DLD1 (cell line): ENCODE results near the gene KCNC3.

Source experiments
- in situ Hi-C: cut with HindIII; loops from 2 replicates; pipeline ENCODE4 v1.10.0; 2017; ENCODE audit warnings: low sequenced_read_pairs

The KCNC3 gene

DNA sequence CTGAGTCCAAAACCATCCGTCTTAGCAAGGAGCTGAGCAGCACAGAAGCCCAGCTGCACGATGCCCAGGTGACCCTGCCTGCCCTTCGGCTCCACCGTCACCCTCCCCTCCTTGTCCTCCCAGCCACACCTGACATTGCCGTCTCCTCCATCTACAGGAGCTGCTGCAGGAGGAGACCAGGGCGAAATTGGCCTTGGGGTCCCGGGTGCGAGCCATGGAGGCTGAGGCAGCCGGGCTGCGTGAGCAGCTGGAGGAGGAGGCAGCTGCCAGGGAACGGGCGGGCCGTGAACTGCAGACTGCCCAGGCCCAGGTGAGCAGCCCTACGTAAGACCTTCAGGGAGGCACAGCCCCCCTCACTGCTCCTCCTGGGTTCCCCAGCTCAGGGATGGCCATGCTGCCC lies 49.1 kb downstream of the KCNC3 start:
- in situ Hi-C loops, result no loop called here

DNA sequence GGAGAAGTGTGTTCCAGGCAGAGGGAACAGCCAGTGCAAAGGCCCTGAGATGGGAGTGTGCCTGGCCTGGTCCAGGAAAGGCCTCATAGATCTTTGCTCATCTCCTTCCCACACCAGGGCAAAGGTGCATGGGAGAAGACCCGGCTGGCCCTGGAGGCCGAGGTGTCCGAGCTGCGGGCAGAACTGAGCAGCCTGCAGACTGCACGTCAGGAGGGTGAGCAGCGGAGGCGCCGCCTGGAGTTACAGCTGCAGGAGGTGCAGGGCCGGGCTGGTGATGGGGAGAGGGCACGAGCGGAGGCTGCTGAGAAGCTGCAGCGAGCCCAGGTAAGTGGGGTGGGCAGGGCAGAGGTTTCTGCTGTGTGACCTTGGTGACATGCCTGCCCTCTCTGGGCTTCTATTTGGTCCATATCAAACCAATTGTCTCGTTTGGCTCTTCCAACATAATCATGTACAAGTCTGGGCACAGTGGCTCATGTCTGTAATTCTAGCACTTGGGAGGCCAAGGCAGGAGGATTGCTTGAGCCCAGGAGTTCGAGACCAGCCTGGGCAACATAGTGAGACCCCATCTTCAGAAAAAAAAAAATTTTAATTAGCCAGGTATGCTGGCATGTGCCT lies 51.1 kb downstream of the KCNC3 start:
- in situ Hi-C loops, result no loop called here

DNA sequence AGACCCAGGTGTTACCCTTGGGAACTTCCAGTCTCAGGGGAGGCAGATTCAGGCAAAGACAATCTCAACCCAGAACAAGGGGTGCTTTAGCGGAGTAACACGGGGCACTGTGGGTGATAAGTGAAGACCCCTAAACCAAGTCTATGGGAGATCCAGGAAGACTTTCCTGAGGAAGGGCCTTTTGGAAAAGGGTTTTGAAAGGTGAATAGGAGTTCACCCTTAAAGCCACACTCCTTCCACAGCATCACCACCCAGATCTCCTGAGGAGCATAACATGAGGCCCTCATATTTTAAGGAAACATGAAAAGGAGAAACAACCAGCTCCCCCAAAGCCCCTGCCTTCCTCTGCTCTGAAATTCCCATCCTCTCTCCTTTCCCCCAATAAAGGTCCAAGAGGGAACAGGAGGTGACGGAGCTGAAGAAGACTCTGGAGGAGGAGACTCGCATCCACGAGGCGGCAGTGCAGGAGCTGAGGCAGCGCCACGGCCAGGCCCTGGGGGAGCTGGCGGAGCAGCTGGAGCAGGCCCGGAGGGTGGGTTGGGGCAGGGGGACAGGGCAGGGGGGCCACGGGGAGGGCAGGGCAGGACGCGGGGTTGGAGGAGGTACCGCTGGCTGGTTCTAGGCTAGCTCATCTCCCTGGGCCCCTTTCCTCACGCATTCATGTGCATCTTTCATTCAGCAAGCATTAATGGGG lies 52.7 kb downstream of the KCNC3 start:
- in situ Hi-C loops, result no loop called here

DNA sequence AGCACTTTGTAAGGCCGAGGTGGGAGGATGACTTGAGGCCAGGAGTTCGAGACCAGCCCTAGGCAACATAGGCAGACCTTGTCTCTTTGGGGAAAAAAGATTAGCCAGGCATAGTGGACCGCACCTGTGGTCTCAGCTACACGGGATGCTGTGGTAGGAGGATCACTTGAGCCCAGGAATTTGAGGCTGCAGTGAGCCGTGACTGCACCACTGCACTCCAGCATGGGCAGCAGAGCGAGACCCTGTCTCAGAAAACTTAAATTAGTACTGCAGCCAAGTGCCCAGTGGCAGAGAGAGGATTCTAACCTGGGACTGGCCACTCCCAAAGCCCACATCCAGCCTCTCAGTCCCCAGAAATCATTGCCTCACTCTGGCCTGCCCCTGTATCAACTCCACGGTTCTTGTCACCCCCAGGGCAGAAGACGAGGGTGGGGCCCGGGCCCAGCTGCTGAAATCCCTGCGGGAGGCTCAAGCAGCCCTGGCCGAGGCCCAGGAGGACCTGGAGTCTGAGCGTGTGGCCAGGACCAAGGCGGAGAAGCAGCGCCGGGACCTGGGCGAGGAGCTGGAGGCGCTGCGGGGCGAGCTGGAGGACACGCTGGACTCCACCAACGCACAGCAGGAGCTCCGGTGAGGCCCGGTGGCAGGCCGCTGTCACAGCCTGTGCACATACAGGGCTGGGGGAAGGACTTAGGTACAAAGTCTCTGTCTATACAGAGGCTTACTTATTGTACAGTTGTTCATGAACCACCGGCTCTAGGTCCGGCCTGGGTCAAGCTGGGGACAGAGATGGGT lies 53.4 kb downstream of the KCNC3 start:
- in situ Hi-C loops, result no loop called here

DNA sequence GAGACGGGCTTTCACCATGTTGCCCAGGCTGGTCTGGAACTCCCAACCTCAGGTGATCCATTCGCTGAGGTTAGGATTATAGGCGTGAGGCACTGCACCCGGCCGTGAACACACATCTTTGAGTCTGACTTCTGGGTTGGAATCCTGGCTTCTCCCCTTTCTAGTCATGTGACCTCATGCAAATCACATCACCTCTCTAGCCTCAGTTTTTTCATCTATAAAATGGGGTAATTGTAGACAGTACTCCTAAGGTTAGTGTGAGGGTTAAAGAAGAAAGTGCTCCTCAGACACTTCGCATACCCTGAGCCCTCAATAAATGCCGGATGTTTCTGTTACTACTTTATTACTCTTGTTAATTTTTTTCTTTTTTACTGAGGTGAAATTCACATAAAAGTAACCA lies 55.4 kb downstream of the KCNC3 start:
- in situ Hi-C loops, result no loop called here

DNA sequence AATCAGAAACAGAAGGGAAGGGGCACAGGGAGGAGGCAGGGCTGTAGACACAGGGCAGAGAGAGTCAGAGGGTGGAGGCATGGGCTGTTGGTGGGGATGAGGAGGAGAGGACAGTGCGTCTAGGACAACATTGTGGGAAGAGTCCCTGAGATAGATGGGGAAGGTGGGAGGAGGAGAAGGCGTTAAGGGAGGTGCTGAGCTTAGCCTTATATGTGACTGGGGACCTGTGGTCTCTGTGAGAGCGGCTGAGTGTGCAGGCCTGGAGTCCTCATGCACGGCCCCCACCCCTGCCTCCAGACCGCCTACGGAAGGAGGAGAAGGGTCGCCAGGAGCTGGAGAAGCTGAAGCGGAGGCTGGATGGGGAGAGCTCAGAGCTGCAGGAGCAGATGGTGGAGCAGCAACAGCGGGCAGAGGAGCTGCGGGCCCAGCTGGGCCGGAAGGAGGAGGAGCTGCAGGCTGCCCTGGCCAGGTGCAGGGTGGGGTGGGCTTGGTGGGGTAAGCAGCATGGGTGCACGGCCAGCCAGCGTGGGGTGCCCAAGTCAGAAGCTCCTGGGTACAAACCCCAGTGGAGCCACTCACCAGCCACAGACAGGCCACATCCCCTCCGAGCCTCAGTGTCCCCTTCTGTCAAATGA lies 56.8 kb downstream of the KCNC3 start:
- in situ Hi-C loops, result no loop called here

DNA sequence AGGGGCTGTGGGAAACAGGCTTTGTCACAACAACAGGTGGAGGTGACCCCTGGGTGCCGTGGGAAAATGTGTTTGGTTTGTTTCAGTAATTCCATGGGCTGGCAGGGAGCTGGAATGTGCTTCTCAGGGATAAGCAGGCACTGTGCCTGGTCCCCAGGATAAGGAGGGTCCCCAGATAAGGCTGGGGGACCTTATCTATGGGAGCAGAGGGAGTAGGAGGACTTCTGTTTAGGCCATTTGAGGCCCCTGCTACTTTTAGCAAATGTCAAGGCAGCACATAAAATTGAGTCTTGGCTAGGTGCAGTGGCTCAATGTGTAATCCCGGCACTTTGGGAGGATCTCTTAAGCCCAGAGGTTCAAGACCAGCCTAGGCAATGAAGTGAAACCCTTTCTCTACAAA lies 59.5 kb downstream of the KCNC3 start:
- in situ Hi-C loops, result no loop called here

DNA sequence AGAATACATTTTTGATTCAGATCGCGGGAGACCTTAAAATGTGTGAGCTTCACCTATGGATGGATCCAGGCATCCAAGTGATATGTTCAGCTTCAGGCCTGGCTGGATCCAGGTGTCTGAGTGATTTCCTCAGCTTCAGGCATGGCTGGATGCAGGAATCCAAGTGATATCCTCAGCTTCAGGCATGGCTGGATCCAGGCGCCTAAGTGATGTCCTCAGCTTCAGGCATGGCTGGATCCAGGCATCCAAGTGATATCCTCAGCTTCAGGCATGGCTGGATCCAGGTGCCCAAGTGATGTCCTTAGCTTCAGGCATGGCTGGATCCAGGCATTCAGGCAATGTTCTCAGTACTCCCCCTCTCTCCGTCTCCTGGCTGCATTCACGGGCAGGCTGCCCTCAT lies 60.7 kb downstream of the KCNC3 start:
- in situ Hi-C loops, result no loop called here

DNA sequence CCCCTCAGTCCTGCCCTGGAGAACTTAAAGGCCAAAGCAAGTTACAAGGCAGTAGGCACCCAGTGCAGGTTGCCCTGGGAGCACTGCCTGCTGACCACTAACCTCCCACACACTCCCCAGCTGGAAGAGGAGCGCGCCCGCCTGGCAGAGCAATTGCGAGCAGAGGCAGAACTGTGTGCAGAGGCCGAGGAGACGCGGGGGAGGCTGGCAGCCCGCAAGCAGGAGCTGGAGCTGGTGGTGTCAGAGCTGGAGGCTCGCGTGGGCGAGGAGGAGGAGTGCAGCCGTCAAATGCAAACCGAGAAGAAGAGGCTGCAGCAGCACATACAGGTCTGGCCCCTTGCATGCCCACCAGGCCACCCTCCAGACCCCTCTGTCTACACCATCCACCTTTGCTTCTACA lies 61.1 kb downstream of the KCNC3 start:
- in situ Hi-C loops, result no loop called here

DNA sequence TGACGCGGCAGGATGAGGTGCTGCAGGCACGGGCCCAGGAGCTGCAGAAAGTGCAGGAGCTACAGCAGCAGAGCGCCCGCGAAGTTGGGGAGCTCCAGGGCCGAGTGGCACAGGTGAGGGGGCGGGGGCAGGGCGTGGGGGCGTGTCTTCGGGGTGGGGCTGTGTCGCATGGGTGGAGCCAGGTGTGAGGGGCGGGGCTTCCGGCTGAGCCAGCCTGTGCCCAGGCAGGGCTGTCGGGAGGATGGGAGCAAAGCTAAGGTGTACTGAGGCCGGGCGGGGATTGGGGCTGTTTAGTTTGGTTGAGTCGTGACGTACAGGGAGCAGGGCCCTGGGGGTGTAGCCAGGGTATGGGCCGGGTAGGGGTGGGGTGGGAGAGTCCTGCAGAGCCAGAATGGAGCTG lies 62.3 kb downstream of the KCNC3 start:
- in situ Hi-C loops, result no loop called here

DNA sequence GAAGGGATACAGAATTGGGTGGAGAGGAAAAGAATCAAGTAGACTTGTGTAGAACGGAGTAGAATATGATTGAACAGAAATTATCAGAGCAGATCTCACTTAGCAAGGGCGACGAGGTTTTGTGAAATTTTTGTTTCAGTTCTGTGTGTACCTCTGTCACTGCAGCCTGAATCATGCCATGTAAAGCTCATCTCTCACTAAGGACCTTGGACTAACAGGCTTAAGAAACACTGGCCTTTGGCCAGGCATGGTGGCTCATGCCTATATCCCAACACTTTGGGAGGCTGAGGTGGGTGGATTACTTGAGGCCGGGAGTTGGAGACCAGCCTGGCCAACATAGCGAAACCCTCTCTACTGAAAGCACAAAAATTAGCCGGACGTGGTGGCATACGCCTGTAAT lies 63.1 kb downstream of the KCNC3 start:
- in situ Hi-C loops, result no loop called here

DNA sequence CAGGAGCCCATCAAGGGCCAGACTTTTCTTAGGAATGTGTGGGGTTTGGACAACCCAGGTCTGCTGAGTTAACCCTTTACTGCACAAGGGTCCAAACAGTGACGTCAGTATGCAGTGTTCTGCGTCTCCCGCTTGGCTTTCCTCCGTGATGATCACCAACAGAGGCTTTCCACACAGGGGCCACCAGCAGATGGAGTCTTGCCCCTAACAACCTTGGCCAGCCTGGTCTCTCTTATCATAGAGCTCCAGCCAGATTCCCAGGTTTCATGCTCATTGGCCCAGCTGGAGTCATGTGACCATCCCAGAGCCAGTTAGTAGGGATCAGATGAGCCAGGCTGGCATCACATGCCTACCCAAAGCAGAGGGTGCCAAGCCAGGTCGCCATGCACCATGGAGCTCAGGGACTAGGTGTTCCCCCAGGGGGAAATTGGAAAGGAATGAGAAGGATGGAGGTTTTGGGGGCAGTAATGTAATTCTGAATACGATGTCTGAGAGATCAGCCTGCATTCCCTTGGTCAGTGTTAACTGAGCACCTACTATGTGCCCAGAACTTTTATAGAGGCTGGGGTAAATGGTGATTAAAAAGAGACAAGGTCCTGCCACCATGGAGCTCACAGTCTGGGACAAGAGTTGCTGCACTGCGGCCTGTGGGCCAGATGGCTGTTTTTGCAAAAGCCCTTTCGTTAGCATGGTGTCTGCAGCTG lies 64.5 kb downstream of the KCNC3 start:
- in situ Hi-C loops, result no loop called here

DNA sequence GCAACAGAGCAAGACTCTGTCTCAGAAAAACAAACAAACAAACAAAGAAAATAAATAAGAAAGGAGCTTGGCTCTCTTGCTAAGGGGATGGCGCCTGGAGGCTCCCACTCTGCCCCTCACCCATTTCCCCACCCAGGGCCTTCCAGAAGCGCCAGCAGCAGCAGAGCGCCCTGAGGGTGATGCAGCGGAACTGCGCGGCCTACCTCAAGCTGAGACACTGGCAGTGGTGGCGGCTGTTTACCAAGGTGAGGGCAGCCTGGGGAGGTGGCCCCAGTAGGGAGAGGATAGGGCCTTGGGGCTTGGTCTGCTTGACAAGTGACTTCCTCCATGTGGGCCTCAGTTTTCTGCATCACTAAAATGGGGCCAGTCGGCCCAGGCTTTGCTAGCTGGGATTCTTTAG lies 66.0 kb downstream of the KCNC3 start:
- in situ Hi-C loops, result no loop called here
